Glomerular endothelial cell (primary cell): ENCODE data around the gene DHRS4. TPM values are rescaled to one million over a fixed set of nuclear protein-coding genes. Genes with fewer than 3 reads are reported as not detected.
A peak's percentile ranks its signal among the peaks of the same experiment; 100 is the strongest.

ENCODE experiments used
- DNase-seq: peaks from one replicate; pipeline ENCODE4 v3.0.0-alpha.2; 2011; ENCODE audit warnings: low read depth, low spot score; ENCODE audit errors: extremely low read depth
- total RNA-seq: library from RNA; depleted of rRNA; stranded (reverse); fragments of >200 nt; gene quantifications from 2 replicates; pipeline ENCODE4 v1.2.3, GENCODE V29; 2015

Gene DHRS4
- total RNA-seq, result 24.2 and 46.5 TPM in 2 replicates

DNA sequence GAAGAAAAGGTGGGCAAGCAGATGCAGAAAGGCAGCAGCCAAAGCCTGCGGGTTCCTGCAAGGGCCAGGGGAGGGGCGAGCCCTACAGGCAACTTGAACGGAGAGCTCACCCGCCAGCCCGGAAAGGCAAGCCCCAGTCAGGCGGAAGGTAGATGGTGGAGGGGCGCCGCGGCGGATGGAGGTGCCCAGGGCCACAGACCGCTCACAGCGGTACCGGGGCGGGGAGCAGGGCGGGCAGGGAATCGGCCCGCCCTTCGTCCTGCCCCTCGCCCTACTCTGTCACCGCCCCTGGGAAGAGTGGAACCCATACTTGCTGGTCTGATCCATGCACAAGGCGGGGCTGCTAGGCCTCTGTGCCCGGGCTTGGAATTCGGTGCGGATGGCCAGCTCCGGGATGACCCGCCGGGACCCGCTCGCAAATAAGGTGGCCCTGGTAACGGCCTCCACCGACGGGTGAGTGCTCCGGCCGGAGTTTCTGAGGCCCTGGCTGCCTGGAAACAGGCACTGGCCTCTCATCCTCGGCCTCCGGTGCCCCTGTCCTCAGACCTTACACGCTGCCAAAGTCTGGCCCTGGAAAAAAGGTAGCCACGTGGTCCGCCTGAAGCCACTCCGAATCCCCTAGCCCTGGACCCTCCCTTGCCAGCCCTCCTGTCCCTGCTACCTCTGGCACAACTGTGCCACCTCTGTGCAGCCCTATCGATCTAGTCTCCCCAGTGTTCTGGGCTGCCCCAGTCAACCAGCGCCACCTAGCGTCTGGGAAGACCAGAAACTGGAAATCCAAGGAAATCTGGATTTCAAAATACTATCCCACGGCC, at the start of gene DHRS4:
TSS of gene DHRS4 (plus strand) at position 307 of the 815 bp plus-strand sequence. CDS start at position 326, 19 bp downstream.
- DNase-seq, result peak; percentile 20

DNA sequence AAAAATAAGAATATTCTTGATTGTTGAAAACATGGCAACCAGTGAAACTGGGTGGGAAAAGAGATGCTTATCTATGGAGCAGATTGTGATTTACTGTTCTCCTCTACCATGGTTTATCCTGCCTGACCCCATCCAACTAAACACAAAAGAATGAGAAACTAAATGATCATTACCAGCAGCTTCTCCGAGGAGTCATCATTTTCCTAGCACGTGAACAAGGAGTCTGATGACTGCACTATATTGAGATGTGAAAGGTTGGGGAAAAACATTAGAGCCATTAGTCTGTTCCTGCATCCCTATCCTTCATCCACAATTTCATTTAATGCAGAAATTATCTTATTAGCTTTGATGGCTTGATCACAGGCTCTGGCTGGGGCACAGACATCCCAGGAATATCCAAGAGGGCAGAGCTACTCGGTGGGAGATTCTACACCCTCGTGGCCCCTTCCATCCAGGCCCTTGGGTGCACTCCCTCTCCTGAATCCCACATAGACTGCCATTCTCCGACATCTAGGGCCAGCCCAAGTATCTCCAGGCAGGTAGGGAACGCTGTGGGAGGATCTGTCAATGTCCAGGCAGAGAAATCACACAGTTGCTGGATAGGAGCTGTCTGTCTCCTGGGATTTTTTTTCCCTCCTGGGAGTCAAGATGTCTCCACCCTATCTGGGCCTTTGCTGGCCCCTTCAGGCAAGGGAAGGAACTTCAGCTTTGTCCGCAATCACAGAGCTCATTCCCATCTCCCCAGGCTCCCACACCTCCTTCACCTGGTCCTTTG, 43.3 kb upstream of the DHRS4 start:
- no peak for DNase-seq

DNA sequence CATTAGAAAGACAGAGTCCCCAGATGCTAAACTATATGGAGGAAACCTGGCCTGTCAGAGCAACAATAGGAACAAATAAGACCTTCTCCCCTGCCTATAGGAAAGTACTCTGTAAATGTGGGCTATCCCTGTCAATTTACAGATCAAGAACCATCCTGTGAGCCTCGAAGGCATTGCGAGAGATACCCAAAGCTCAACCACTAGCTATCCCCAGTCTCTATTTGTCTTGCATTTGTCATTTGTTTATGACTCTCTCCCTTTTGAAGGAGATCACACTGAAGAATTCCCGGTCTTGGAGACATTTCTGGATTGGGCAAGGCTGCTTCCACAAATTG, 42.7 kb upstream of the DHRS4 start:
- no peak for DNase-seq

DNA sequence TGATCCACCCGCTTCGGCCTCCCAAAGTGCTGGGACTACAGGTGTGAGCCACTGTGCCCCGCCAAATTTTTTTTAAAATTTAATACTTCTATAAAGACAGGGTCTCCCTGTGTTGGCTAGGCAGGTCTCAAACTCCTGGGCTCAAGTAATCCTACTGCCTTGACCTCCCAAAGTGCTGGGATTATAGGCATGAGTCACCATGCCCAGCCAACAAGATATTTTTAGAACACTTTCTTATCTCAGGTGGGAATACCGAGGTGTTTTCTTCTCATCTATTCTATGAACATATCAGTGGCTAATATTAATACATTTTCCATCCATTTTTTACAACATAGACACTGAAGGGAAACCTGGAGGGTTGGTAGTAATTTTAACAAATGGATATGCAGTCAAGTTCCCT, 38.0 kb upstream of the DHRS4 start:
- DNase-seq, result no peak

DNA sequence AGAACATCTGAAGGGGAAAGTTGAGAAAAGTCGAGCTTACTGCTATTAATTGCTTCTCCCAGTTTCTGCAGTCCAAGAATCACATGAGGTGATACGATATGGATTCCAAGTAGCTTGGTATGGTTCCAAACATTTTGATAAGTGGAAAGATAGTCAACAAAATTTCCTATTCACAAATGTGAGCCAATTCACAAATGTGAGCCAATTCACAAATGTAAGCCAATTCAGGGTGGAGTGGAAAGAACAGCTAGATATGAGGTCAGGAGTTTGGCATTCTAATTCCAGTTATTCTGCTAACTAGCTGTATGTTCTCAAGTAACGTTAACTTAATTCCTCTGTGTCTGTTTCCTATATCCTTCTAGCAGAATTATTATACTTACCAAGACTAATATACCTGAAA, 37.6 kb upstream of the DHRS4 start:
- DNase-seq, result no peak

DNA sequence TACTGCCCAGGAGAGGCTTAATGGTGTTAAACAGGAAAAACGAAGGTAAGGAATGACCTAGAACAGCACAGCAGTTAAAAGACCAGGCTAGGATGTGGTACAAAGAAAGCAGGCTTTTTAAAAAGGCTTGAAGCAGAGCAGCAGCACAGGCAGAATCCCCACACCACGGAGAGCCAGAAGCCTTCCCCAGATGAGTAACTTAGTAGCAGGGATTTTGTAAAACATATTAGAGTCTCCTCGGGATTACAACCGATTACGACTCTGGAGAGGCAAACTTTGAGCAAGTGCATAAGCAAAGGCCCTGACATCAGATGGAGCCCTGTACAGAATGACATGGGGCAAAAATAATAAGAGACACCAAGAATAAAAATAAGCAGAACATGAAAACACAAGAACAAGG, 37.1 kb upstream of the DHRS4 start:
- DNase-seq, result no peak

DNA sequence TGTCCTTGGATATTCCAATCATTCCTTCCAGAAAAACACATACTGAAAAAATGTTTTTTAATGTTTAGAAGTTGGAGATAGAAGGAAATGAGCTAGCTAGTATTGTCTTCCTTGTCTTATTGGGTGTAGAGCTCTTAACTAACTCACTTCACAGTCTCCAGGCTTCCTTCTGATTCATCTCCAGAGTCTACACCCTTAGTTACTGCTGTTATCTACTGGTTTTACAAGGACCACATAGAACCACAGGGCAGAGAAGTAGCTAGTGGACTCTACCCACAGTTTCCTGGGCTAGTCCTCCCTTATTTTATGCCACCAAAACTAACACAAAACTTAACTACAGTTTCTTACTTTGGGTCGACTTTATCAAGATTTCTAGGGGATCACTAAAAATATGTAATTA, 31.0 kb upstream of the DHRS4 start:
- no peak for DNase-seq

DNA sequence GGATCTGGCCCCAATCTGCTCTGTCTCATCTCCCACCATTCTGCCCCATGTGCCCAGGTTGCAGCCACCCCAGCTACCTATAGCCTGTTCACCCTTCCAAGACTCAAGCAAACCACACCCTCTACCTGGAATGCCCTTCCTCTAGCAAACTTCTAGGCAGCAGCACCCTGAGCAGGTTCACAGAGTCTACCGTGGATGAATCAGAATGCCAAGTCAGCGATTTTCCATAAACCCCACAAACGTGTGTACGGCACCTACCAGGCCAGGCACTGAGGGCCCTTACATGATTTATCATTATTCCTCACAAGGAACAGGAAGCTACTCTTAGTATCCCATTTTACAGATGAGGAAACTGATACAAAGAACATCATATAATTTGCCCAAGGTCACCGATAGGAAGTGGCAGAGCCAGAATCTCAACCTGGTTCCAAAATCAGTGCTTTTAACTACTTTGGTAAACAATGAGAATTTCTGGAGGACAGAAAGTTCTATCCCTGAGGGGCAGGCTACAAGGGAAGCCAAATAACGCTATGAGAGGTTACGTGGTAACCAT, 28.0 kb upstream of the DHRS4 start:
- no peak for DNase-seq

DNA sequence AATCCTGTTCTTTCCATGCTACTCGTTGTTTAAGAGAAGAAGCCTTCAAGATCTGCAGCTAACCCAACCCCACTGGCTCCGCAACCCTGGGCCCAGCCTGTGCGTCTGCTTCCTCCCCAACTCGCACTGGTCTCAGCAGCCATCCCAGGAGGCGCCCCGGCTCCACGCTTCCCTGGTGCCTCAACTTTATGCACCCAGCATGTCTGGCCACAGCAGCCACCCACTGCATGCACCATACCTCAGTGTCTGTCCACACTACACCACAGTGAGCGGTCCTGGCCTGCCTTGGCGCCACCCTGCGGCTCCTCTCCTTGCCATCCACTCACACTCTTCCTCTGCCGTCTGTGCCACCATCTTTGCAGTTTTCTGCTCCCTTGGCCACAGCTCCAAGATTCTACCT, 27.0 kb upstream of the DHRS4 start:
- no peak for DNase-seq

DNA sequence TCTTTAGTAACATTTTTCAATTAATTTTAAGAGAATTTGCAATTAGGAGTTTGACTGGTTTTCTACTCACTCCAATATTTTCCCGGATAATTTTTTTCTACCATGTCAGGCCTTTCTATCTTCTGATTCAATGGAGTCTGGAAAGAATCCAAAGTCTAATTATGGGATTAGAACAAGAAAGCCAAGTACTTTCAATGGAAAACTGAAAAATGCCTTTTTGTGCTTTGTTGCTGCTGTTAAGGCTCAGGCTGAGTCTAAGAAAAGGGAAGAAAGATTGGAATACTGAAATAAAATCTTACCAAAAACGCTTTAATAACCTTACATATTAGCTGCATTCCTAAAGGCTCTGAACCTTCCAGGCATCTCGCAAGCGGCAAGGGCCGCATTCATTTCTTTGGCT, 24.4 kb upstream of the DHRS4 start:
- no peak for DNase-seq

DNA sequence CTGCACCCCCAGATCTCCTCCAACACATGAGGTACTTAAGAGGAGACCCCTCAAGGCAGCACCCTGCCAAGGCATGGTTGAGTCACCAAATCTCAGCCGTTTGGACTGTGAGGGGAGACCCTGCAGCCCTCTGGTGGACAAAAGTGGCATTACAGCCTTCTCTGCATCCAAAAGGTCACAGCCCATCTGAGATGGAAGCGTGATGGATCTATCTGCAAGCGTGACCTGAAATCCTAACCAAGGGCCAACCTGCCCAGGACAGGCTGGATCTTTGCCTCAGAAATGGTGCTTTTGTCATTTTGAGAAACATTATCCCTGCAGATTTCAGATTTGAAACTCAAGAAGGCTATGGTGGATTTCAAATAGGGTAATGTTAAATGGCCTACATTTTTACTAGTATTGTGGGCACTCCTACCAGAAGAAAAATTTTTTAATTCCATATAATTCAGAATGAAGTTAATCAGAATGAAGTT, 23.7 kb upstream of the DHRS4 start:
- peak; percentile 41 for DNase-seq

DNA sequence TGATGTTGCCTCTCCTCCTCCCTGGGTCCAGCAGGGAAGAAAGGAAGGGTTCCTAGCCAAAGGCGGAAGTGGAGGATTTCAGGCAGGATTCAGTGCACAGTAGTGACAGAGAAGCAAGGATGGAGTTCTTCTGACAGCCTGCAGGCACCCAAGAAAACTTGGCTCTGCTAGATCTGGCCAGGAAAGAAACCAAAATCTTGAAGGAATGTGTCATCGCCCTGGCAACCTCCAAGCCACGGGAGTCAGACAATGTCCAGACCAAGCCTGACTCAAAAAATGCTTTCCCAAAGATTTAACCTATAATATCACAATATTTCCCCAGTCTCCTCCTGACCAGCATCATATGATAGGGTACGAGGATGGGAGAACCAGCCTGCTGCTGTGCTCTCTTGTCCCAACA, 22.8 kb upstream of the DHRS4 start:
- no peak for DNase-seq

DNA sequence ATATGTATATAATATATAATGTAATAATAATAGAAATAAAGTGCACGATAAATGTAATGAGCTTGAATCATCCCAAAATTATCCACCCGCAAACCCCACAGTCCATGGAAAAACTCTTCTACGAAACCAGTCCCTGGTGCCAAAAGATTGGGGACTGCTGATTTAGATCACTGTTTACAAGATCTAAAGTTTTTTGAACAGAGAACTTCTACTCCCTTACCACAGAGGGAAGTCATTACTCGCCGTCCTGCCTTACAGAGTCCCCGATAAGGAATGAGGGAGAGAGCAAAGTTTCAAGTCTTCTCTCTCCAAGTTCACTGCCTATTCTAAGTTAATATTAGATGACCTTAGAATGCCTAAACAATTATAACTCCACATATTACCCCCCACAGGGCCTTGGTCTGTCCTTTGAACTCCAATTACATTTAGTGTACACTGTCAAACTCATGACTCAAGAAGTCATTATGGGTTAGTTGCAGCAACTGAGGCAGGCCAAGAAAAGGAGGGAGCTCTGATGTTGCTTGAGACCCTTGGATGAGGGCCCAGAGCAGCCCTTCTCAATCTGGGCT, 21.8 kb upstream of the DHRS4 start:
- DNase-seq, result no peak

DNA sequence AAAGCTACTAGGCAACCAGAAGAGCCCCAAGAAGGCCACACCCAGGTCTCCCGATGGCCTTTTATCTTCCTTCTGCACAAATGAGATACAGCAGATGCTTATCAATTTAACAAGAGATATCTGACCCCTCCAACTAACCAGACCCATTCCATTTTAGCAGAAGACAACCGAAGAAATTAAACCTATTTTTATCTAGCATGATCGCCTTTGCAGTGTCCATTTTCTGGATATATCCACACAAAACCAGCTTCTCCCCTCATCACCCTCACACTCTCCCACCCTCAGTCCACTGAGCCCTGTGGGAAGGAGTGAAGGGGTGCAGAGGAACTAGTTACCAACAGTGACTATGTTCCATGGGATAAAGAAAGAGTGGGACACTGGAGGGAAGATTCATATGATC, 20.9 kb upstream of the DHRS4 start:
- DNase-seq, result no peak

DNA sequence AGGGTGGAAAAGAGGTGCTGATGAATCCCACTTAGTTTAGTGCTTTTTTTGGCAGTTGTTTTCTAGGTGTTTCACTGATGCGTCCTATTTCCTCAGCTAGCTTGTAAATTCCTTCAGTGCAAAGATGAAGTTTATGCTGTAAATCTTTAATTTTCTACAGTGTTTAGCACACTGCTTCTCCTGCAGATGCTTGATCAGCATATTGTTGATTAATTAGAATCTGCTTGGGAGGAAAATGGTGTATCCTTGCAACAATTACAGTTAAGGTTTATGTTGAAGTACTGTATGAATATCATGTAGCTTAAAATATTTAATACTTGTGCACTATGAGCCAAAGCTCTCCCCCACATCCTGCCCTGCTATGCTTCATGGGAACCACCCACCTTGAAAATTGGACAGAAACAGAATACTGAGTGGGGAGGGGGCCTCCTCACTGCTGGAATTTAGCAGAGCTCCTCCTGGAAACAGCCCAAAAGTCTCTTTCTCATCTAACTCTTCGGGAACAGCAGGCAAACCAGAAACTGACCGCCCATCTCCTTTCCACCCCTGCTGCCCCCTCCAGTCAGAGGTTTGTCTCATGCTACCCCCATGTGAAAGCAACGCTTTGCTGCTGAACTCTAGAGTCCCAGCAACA, 20.3 kb upstream of the DHRS4 start:
- DNase-seq, result no peak

DNA sequence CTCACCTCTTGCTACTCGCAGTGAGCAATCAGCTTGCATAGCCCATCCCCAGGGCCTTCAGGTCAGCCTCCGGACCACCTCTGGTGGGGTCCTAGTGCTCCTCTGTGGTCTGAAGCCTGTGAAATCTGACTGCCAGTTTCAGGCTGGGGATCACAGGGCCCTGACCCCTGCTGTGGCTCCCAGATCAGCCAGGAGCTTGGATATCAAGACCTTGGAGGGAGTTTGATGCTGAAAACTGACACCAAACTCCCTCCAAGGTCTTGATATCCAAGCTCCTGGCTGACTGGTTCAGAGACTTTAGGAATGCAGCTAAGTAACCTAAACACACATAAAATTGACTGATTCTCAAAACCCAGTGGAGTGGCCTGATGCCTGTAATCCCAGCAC, 19.8 kb upstream of the DHRS4 start:
- no peak for DNase-seq

DNA sequence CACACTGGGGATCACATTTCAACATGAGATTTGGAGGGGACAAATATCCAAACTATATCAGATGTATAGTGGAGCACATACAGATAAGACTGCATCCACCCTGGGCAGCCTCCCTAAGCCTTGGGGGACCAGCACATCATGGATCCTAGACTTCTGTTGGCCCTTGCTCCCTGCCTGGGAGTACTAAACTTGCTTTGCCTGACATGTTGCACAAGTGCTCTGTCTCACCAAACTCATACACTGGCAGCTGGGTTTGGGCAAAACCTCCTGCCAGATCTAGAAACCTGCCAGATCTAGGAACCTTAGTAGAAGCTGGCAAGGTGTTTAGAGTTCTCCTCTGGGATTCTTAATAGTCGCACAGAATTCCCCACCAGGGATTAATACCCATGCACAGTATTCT, 18.4 kb upstream of the DHRS4 start:
- DNase-seq, result no peak

DNA sequence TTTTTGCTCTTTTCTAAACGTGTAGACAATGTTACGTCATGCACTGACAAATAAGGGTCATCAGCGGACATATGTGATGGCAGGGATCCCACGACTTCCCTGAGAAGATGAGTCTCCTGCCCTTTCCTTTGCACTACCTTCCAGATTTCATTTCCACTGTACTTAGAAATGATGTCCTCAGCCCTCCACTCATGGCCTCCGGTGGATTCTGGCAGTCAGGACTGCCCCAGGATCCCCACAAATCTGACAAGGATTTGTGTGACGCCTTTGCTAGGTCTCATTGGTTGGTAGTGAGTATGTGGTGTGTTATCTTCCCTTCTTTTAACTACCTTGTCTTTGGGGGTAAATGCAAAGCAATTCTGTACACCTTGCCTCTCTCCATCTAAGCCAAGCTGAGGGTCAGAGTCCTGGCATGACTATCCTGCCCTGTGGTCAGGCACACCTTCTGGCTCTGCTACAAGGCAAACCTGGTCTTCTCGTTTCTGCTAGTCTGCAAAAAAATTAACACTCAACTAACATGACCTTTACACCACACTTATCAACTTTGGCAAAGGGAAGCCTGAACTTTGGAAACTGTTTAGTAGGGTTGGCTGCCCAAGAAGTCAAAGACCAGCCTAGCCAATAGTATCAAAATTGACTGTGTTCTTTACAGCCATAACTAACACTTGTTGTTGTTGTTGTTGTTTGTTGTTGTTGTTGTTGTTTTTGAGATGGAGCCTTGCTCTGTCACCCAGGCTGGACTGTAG, 17.3 kb upstream of the DHRS4 start:
- DNase-seq, result no peak

DNA sequence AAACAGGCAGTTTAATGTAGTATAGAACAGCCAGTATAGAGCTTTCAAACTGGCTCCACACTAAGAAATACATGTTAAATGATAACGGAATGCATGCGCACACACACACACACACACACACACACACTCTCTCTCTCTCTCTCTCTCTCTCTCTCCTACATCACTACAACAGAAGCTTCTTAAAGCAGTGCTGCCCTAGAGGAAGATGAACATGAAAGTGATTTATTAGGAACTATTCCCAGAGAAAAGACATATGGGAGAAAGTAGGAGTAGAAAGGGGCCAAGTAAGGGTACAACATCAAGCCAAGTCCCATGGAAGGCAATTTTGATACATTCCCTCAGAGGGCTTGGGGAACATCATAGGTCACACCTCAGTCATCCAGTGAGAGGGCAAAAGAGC, 16.4 kb upstream of the DHRS4 start:
- DNase-seq, result no peak

DNA sequence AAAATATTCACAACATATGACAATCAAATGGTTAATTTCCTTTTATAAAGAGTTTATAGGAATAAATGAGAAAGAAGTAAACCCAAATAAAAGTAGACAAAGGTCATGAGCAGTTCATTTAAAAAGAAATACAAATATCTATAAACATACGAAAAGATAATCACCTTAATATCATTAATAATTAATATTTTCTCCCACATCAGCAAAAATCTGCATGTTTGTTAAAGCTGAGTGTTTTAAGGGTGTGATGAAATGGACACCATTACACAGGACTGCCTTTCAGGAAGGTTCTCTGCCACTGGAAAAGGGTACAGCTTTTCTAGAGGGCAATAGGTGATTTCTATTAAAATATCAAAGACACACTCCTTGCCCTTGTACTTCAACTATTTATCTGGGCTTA, 14.7 kb upstream of the DHRS4 start:
- DNase-seq, result no peak
